HG03064 (cell line): Measurements from ENCODE around the gene DPH3.

ENCODE experiments used
- ATAC-seq: cut with Tn5 transposase; IDR thresholded peaks from one replicate; pipeline ENCODE4 v1.9.1; 2021; ENCODE audit warnings: low read depth; ENCODE audit not compliant: unreplicated experiment

Gene DPH3

GRCh38 chr3:16294844-16295243 lies 30.1 kb upstream of the DPH3 start:
- ATAC-seq = no peak

- no peak for ATAC-seq
These were observed 26.1 kb upstream of the DPH3 start for GRCh38 chr3:16290827-16291196.

GRCh38 chr3:16290007-16290826 lies 25.5 kb upstream of the DPH3 start:
- ATAC-seq = no peak

GRCh38 chr3:16289144-16289889 lies 24.6 kb upstream of the DPH3 start:
- ATAC-seq = no peak

- no peak for ATAC-seq
These were observed 23.9 kb upstream of the DPH3 start for GRCh38 chr3:16288664-16289063.

GRCh38 chr3:16286751-16287543 lies 22.2 kb upstream of the DPH3 start:
- no peak for ATAC-seq

- ATAC-seq = no peak
These were observed 21.4 kb upstream of the DPH3 start for GRCh38 chr3:16286161-16286560.

- ATAC-seq = no peak
These were observed 19.9 kb upstream of the DPH3 start for GRCh38 chr3:16284633-16285032.

GRCh38 chr3:16280671-16281070 lies 15.9 kb upstream of the DPH3 start:
- no peak for ATAC-seq

GRCh38 chr3:16279010-16279801 lies 14.5 kb upstream of the DPH3 start:
- no peak for ATAC-seq

GRCh38 chr3:16277471-16277870 lies 12.7 kb upstream of the DPH3 start:
- no peak for ATAC-seq

- ATAC-seq = no peak
These were observed 9.1 kb upstream of the DPH3 start for GRCh38 chr3:16273867-16274266.

GRCh38 chr3:16272588-16272987 lies 7.8 kb upstream of the DPH3 start:
- no peak for ATAC-seq

GRCh38 chr3:16270855-16271254 lies 6.1 kb upstream of the DPH3 start:
- ATAC-seq = no peak

GRCh38 chr3:16266714-16267113 lies 2.0 kb upstream of the DPH3 start:
- ATAC-seq = no peak

- ATAC-seq = no peak
These were observed 678 bp upstream of the DPH3 start for GRCh38 chr3:16265455-16265786.

GRCh38 chr3:16264174-16264707 lies 502 bp downstream of the DPH3 start:
- ATAC-seq = peak; percentile 2

GRCh38 chr3:16262174-16262573 lies 2.6 kb downstream of the DPH3 start:
- ATAC-seq = no peak

- no peak for ATAC-seq
These were observed 4.7 kb downstream of the DPH3 start for GRCh38 chr3:16260046-16260445.

- ATAC-seq = no peak
These were observed 5.9 kb downstream of the DPH3 start for GRCh38 chr3:16258866-16259265.
